Activated B cell treated with CpG ODN at 0.5 μM for 24 hours (primary cell): Measurements from ENCODE around the gene PKP3. TPM values are rescaled to one million over a fixed set of nuclear protein-coding genes. Genes with fewer than 3 reads are reported as not detected.
A peak's percentile ranks its signal among the peaks of the same experiment; 100 is the strongest.

Experiments used
- ATAC-seq: fragments of 200-7000 bp; cut with Tn5 transposase; one replicate; pipeline ENCODE4 v1.10.0; 2021; ENCODE audit warnings: low read depth, mild to moderate bottlenecking, moderate library complexity
- CTCF ChIA-PET: fragments of 350-600 bp; sonication (Branson Sonifier 250); formaldehyde crosslinking; loops from one replicate; lab custom pipeline; 2021; ENCODE audit warnings: antibody characterized with exemption; lab: Charles Lee
- POLR2A ChIA-PET: fragments of 350-600 bp; sonication (Branson Sonifier 250); formaldehyde crosslinking; loops from one replicate; lab custom pipeline; 2021; ENCODE audit warnings: antibody characterized with exemption; lab: Charles Lee
- DNase-seq: peaks from one replicate; pipeline ENCODE4 v3.0.0; 2022
- H3K27ac Mint-ChIP-seq: one replicate; pipeline ENCODE4 v1.8.0; 2020; ENCODE audit warnings: mixed read lengths
- H3K27me3 Mint-ChIP-seq: one replicate; pipeline ENCODE4 v1.8.0; 2021; ENCODE audit warnings: mixed read lengths
- H3K36me3 Mint-ChIP-seq: one replicate; pipeline ENCODE4 v1.8.0; 2021; ENCODE audit warnings: low read depth, mixed read lengths
- H3K4me1 Mint-ChIP-seq: one replicate; pipeline ENCODE4 v1.8.0; 2021; ENCODE audit warnings: mixed read lengths
- H3K4me3 Mint-ChIP-seq: one replicate; pipeline ENCODE4 v1.8.0; 2020; ENCODE audit warnings: mild to moderate bottlenecking, mixed read lengths
- H3K9me3 Mint-ChIP-seq: one replicate; pipeline ENCODE4 v1.8.0; 2020; ENCODE audit warnings: mixed read lengths
- intact Hi-C: fragments of 100-400 bp; cut with micrococcal nuclease; formaldehyde crosslinking; loops from one replicate; pipeline ENCODE4 v1.15.1; 2024
- total RNA-seq: library from RNA; stranded (reverse); gene quantifications from 2 replicates; pipeline ENCODE4 v1.2.3, GENCODE V29; 2022
- TF ChIP-seq, protein P1 (sequence below): fragments of 200-600 bp; IDR thresholded peaks from one replicate; pipeline ENCODE4 v1.8.0; 2022; ENCODE audit warnings: antibody characterized with exemption, mild to moderate bottlenecking

Gene PKP3
- total RNA-seq, 1 donor from 2014 or later, result 0.18 TPM

GRCh38 chr11:350723-351255 is 43.2 kb upstream of the PKP3 start:
- H3K36me3 Mint-ChIP-seq, result no peaks in the 10 kb centered on the region
- CTCF ChIA-PET, result no interaction called here
- no peak overlapping the region for H3K4me3 Mint-ChIP-seq
- DNase-seq (no peak), ATAC-seq (no peak)
- intact Hi-C loops, result no loop called here
- peaks cover 39% of the 10 kb centered on the region for H3K4me1 Mint-ChIP-seq
- no peaks in the 10 kb centered on the region for H3K27me3 Mint-ChIP-seq
- peak overlapping the region; percentile 42 for H3K27ac Mint-ChIP-seq
- no peaks in the 10 kb centered on the region for H3K9me3 Mint-ChIP-seq
- POLR2A ChIA-PET, result no interaction called here
- TF ChIP-seq, protein P1, sequence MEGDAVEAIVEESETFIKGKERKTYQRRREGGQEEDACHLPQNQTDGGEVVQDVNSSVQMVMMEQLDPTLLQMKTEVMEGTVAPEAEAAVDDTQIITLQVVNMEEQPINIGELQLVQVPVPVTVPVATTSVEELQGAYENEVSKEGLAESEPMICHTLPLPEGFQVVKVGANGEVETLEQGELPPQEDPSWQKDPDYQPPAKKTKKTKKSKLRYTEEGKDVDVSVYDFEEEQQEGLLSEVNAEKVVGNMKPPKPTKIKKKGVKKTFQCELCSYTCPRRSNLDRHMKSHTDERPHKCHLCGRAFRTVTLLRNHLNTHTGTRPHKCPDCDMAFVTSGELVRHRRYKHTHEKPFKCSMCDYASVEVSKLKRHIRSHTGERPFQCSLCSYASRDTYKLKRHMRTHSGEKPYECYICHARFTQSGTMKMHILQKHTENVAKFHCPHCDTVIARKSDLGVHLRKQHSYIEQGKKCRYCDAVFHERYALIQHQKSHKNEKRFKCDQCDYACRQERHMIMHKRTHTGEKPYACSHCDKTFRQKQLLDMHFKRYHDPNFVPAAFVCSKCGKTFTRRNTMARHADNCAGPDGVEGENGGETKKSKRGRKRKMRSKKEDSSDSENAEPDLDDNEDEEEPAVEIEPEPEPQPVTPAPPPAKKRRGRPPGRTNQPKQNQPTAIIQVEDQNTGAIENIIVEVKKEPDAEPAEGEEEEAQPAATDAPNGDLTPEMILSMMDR, result no peak

GRCh38 chr11:351411-351810 is 42.6 kb upstream of the PKP3 start:
- H3K36me3 Mint-ChIP-seq, result no peaks in the 10 kb centered on the region
- intact Hi-C loops, result no loop called here
- no peak overlapping the region for H3K27ac Mint-ChIP-seq
- no peaks in the 10 kb centered on the region for H3K9me3 Mint-ChIP-seq
- ChIA-PET POLR2A (no interaction called here), CTCF (no interaction called here)
- H3K4me1 Mint-ChIP-seq, result peaks cover 39% of the 10 kb centered on the region
- TF ChIP-seq, protein P1, result no peak
- no peak for DNase-seq
- ATAC-seq, result no peak
- no peak overlapping the region for H3K4me3 Mint-ChIP-seq
- H3K27me3 Mint-ChIP-seq, result no peaks in the 10 kb centered on the region

DNA sequence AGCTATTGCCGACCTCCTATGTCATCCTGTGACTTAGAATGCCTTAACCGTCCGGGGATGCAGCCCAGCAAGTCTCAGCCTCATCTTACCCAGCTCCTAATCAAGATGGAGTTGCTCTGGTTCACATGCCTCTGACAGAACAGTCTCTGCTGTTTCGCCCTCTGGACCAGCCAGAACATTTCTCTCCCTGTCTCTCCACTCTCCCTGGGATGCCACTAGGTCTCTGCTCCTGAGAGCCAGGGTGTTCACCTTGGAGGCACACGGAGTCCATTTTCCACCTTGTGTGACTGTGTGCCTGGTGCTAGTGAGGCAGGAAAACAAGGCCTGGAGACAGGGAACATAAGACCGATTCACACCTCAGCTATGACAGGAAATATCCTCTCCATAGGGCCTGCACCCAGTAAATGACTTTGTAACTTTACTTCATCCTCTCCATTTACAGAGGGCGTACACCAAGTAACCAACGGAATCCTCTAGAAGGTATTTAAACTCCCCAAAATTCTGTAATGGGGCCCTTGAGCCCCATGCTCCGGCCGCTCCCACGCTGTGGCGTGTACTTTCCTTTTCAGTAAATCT is 41.5 kb upstream of the PKP3 start:
- Mint-ChIP-seq H3K36me3 (no peaks in the 10 kb centered on the region), H3K4me3 (no peak overlapping the region), H3K4me1 (peaks cover 39% of the 10 kb centered on the region), H3K27ac (peak overlapping the region; percentile 78), H3K27me3 (no peaks in the 10 kb centered on the region), H3K9me3 (no peaks in the 10 kb centered on the region)
- CTCF ChIA-PET, result no interaction called here
- intact Hi-C loops, result loop anchor here (2.0 kb wide), 1 partner anchor 38 kb away; the partner anchor contains the start of gene IFITM1
- TF ChIP-seq, protein P1, result no peak
- no peak for ATAC-seq
- POLR2A ChIA-PET, result interaction anchor here (0.5 to 0.6 kb wide), 2 partner anchors 9 to 67 kb away, joined by 3 to 7 read pairs; no protein-coding TSS in a partner anchor
- no peak for DNase-seq

DNA sequence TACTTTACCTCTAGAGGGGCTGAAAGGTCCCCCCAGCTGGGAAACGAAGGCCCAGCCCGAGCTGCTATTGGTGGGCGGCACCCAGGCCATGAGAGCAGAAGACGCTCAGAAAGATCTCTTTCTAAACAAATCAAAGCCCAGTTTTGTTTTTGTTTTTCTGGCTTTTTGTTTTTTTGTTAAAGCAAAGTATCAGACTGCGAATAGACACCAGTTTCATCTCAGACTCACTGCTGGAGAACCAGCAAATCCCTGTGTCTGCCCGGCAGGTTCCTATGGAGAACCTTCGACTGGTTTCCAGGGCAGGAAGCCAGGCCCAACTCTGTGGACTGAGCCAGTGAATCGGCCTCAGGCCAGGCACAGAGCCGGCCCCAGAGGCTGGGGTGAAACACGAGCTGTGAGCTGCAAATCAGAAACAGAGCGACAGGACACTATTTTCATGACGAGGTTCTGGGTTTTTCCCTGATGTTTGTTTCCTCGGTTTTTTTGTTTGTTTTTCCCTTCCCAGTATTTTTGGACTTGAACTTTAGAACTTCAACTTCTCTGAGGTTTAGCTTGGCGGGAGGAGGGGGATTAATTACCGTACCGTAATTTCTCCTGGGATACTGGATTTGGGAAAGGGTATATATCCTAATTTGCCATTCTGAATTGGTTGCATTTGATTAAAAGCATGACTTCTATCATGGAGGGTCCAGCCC is 40.7 kb upstream of the PKP3 start:
- CTCF ChIA-PET, result interaction anchor here (3.8 kb wide), 1 partner anchor 102 kb away, joined by 26 read pairs; no protein-coding TSS in a partner anchor

More for the DNA sequence above, 40.7 kb upstream of the PKP3 start:
- POLR2A ChIA-PET, result interaction anchor here (0.9 to 1.4 kb wide), 2 partner anchors 27 to 36 kb away, joined by 4 read pairs; no protein-coding TSS in a partner anchor
- H3K9me3 Mint-ChIP-seq, result no peaks in the 10 kb centered on the region
- intact Hi-C loops, result loop anchor here (2.0 kb wide), 1 partner anchor 39 kb away; the partner anchor contains the start of gene IFITM1
- H3K36me3 Mint-ChIP-seq, result no peaks in the 10 kb centered on the region
- H3K4me1 Mint-ChIP-seq, result peaks cover 35% of the 10 kb centered on the region
- H3K27ac Mint-ChIP-seq, result peak overlapping the region; percentile 78
- TF ChIP-seq, protein P1, result no peak
- H3K4me3 Mint-ChIP-seq, result peak overlapping the region; percentile 25
- no peak for ATAC-seq
- no peaks in the 10 kb centered on the region for H3K27me3 Mint-ChIP-seq
- DNase-seq, result no peak
